G401 (cell line): ENCODE measurements around the gene TBL1X. TPM values are rescaled to one million over a fixed set of nuclear protein-coding genes. Genes with fewer than 3 reads are reported as not detected.

Experiments
- DNase-seq: peaks from one replicate; pipeline ENCODE4 v3.0.0-alpha.2; 2015; ENCODE audit warnings: low spot score
- in situ Hi-C: cut with HindIII; loops from 2 replicates; pipeline ENCODE4 v1.10.0; 2016; ENCODE audit warnings: low sequenced_read_pairs, mixed read lengths
- total RNA-seq: library from RNA; depleted of rRNA; stranded (reverse); fragments of >200 nt; shearing (Covaris generic); gene quantifications from 2 replicates; pipeline ENCODE4 v1.2.3, GENCODE V29; 2014

The TBL1X gene
- total RNA-seq, 1 experiment from 2014 or later: 7.6 TPM

DNA sequence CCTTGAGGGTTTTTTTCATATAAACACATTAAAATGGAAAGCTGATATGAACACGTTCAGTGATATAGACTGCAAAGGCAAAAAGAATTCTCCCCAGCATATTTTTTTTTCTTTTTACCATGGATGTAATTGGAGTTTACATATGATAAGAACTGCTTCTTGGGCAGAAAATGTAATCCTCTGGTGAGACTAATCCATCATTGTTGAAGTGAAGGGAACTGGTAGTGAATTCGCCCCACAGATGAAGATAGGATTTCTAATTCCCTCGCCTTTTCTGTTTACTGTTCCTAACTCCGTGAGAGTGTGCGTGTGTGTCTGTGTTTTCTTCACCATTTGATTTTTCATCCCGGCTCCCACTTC, 211.9 kb downstream of the TBL1X start:
- in situ Hi-C loops: no loop called here

DNA sequence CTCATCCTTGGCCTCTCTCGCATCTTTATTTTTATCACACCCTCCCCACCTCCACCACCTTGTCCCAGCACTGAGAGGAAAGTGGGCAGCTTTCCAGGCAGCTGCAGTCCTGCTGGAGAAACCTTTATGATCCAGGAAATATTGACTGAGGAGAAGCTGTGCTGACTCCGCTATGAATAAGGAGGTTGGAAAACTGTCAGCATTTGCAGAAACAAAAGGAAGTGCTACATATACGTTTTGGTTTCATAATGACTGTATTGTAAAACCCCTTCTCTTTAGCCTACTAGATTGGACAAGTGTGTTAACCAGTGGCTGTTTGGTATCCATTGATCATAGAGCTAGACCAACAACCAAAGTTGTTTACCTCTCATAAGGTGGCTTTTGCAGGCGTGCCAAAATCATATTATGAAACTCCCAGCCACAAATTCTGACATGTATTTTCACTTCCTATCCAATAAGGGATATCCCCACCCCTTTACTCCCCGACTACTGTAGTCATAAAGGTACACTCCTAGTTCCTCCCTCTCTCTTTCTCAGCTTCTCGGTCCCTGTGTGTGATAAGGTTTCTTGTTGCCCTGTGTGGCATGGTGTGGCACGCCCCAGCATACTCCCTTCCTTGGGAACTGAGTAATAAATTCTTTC, 212.4 kb downstream of the TBL1X start:
- no peak for DNase-seq
- in situ Hi-C loops: no loop called here

More for the DNA sequence above, 211.9 kb downstream of the TBL1X start:
- no peak for DNase-seq

DNA sequence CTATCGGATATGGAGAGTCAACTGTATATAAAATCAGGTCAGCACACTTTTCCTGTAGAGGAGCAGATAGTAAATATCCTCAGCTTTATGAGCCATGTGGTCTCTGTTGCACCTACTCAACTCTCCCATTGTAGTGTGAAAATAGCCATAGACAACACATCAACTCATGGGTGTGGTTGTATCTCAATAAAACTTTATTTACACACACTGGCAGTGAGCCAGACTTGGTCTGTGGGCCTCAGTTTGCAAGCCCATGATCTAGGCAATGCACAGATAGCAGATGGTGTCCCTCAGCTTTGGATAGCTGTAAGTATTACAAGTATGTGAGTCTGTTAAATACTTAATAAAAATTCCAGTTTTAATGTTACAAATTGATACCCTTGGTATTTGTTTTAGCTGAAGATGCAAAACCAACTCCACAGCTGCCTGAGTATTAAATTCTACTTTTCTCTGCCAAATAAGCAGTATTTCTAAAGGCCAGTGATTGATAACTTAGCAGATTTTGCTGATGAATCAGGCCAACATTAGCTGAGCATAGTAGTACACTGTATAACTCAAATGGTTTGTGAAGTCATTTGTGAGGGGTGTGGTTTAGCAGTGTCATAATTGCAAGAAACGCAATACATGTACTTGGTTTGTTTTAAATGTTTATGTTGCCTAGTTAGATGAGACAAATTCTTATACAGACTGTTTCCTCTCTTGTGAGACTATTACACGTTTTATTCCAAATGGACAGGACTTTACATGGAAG, 213.5 kb downstream of the TBL1X start:
- no peak for DNase-seq
- in situ Hi-C loops: no loop called here

DNA sequence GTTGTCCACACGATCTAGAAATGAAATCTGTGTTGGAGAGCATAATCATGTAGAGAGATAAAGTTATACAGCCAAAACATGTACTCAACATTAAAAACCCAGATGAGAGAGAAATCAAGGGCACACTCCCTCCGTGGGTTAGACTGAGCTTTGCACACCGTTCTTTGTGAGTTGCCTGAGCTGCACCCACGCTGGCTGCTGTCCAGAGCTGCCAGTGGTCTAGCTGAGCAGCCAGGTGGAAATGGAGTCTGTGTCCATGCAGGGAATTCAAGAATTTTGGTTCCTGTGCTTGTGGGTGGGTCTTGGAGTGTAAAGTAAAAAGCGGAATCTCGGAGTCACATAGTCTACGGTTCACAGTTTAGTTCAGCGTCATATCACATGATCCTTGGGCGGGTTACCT, 216.2 kb downstream of the TBL1X start:
- in situ Hi-C loops: no loop called here
- DNase-seq: no peak

DNA sequence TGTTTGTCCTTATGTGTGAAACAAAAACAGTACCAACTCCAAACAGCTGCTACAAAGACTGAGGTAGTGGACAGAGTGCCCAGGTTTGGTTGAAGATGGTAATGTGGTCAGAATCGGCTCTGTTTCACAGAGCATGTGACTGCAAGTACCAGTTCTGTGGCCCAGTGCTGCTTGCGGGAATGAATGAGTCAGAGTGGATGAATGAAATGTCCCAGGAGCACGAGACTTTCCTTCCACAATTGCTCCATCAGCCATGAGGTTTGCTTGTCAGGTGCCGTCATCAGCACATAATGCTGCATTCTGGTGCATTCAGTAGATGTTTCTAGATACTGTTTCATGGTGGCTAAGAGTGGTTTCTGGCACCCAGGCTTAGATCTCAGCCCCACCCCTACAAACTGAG, 216.6 kb downstream of the TBL1X start:
- in situ Hi-C loops: no loop called here
- DNase-seq: no peak

DNA sequence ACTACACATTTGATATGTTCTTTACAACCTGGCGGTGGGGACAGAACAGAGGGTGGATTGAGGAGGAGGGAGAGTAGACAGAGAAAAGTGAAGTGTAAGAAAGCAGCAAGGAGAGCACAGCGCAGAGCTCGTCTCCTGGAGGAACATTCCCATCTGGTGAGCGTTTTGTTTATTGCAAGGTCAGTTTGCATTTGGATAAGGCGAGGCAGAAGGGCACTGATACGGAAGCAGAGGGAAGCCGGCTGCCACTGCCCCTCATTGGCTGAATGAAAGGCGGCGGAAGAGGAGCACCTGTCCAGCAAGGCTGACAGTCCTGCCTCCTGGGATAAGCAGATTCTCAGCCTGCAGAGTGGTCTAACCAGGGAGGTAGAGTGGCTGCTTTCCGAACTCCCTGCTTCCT, 217.6 kb downstream of the TBL1X start:
- in situ Hi-C loops: no loop called here
- DNase-seq: peak; percentile 58

DNA sequence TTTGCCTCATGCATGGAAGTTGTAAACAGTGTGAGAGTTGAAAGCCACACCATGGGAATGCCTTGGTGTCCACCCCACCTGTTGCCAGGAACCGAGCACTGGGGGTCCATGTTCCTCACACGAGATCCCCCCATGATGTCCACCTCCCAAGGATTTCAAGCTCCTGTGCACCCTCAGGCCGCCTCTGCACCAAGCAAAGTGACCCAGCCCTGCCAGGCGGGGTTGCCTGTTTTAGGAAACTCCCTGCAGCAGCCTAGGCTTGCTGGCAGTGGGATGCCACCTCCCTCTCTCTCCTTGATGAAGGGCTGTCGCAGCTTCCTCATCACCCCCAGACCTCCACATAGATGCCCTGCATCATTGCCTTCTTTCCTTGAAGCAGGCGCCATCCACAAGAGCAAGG, 218.0 kb downstream of the TBL1X start:
- in situ Hi-C loops: no loop called here

DNA sequence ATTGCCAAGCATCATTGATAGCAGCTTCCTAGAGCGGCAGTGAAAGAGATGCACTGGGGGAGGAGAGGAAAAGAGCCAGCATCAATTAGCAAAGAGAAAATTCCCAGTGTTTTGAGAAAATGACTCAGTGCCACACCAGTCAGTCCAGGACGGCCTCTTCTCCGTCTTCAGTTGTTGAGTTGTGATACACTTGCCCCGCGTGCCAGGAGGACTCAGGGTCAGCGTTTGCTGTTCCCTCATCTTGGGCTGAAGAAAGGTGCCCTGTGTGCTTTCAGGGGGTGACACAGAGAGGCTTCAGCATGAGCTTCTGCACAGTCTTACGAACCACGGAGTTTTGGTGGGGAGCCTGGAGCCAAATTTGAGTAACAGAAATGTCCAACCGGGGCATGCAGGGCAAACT, 218.5 kb downstream of the TBL1X start:
- no peak for DNase-seq
- in situ Hi-C loops: no loop called here

More for the DNA sequence above, 218.0 kb downstream of the TBL1X start:
- DNase-seq: no peak

DNA sequence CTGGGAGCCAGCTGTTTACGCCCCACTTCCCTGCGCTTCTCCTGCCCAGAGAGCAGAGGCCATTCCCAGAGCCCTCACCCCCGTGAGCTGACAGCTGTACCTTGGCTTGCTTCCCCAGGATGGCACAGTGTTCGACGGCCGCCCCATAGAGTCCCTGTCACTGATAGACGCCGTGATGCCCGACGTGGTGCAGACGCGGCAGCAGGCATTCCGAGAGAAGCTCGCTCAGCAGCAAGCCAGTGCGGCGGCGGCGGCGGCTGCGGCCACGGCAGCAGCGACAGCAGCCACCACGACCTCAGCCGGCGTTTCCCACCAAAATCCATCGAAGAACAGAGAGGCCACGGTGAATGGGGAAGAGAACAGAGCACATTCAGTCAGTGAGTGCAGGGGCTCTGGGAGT, 223.0 kb downstream of the TBL1X start:
- in situ Hi-C loops: no loop called here
- DNase-seq: no peak

DNA sequence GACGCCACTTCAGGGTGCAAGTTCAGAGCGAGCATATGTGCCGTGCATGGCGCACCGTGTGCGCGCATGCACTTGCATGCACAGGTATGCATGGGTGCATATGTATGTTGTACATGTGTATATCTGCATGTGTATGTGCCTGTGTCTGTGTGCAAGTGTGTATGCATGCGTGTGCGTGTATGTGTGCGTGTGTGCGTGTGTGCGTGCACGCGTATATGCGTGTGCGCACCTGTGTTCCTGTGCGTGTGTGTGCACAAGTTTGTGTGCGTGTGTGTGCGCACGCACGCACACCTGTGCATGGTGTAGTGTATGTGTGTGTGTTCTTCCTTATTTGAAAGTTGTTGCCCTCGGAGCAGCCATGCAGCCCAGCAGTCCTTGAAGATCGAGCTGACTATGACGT, 224.0 kb downstream of the TBL1X start:
- DNase-seq: no peak
- in situ Hi-C loops: no loop called here

DNA sequence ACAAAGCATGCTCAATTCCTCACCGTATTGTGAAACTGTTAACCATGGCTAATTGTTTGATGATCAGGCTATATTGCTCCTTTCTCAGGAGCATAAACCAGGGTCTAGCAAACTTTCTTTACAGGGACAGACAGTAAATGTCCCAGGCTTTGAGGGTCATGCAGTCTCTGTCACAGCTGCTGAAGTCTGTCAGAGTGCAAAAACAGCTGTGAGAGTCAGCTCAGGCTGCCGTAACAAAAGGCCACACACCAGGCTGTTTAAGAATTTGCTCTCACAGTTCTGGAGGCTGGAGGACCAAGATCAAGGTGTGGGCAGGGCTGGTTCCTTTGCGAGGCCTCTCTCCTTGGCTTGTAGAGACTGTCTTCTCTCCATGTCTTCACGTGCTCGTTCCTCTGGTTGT, 225.2 kb downstream of the TBL1X start:
- DNase-seq: no peak
- in situ Hi-C loops: no loop called here

DNA sequence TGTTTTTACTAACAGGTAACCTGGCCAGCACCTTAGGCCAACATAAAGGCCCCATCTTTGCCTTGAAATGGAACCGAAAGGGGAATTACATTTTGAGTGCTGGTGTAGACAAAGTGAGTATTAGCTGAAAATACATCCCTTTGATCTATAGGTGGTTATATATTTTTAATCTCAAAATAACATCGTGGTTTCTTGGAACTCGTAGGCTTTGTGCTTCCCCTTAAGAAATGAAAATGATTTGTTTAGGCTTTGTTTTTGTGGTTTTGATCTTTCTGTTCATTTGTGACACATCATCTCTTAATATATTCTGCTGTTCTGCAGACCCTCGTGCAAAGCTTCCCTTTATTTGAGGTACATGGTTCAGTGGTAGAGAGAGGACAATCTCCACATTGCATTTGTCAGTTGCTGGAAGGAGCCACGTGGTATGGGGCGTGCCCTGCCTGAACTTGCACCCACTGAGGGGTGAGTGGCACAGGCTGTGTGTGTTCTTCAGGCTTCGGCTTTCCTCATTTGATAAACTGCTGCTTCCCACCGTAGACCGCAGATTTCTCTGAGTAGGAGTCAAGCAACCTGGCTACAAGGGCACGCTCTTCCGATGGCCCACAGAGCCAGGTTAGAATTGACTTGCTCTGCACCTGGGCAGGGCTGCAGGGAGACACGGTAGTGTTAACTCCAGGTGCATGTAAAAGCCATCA, 228.6 kb downstream of the TBL1X start:
- in situ Hi-C loops: no loop called here
- DNase-seq: no peak

DNA sequence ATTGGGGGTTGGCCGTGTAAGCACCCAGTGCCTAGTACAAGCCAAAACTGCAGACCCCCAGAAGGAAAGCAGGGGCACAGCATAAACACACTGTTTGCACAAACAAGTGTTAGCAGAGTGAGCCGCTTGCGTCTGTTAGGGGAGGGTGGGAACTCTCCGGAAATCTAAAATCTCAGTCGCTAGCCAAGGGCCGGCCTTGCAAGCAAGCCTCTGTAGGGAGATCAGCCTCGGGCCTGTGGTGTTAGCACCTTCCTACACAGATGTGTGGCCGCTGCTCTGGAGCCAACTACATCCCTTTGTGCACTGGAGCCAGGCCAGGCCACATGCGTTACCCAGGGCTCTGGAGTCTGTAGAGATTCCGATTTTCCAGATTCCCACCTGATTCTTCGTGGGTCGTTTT, 233.7 kb downstream of the TBL1X start:
- in situ Hi-C loops: no loop called here
- DNase-seq: no peak

DNA sequence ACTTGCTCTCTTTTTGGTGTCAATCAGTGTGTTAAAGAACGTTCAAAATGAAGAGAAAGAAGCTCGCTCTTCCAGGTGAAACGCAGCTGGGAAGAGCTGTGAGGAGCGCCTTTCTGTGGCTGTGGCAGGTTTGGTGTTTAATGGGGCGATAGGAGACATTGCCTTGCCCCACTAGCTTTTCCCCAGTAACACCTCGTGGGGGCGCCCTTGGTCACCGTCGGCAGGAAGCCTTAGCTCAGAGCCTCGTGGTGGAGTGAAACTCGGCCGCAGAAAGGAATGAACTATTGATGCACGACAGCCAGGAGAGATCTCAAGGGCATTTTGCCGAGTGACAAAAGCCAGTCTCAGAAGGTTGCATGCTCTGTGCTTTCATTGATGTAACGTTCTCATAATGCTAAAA, 235.7 kb downstream of the TBL1X start:
- no peak for DNase-seq
- in situ Hi-C loops: no loop called here

DNA sequence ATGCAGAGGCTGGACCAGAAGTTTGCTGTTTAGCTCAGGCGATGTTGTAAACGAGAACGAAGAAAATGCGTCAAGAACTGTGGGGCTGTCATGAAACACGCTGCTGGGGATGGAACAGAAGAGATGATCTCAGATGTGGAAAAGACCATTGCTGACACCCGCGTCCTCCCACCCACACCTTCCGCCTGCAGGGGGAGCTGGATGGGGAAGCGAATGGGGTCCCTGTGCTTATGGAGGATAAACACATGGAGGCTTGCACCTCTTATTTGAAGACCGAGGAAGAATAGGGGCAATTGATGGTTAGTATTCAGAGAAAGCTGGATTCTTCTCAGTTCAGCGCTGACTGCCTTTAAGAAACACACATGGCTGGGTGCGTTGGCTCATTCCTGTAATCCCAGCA, 236.9 kb downstream of the TBL1X start:
- in situ Hi-C loops: no loop called here
- no peak for DNase-seq

DNA sequence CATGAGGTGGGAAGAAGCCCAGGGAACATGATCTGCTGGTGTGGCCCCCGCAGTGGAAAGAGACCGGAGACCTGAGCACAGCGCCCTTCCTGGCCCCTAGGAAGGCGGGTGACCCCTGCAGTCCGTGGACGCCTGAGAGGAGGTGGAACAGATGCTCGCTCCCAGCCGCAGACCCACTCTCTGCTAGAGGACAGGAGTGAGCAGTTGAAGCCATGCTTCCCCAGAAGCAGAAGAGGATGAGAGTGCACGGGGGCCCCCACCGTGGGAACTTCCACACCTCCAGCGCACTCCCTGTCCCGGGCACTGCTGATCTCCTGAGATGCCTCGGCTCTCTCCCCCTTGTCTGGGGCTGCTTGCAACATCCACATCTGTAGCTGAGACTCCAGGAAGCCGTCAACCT, 238.5 kb downstream of the TBL1X start:
- DNase-seq: no peak
- in situ Hi-C loops: no loop called here

DNA sequence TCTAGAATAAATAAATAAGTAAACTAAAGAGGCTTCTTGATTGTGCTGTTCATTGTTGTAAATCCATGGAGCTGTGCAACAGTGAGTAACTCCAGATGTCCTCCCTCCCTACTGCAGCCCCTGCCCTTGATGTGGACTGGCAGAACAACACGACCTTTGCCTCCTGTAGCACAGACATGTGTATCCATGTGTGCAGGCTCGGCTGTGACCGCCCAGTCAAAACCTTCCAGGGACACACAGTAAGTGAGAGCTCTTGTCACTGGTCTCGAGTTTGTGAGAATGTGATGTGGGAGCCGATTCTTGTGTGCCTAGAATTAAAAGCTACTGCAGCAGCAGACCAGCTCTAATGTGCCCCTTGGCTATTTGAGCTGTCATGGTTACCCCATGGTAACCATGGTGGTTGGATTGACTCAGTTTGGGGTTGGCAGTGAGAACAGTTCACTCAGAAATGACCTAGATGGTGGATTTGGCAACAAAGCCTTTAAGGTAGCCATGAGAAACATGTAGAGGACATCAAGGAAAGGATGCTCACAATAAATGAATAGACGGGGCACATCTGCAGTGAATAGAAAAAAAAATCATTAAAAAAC, 240.1 kb downstream of the TBL1X start:
- in situ Hi-C loops: no loop called here
- no peak for DNase-seq

DNA sequence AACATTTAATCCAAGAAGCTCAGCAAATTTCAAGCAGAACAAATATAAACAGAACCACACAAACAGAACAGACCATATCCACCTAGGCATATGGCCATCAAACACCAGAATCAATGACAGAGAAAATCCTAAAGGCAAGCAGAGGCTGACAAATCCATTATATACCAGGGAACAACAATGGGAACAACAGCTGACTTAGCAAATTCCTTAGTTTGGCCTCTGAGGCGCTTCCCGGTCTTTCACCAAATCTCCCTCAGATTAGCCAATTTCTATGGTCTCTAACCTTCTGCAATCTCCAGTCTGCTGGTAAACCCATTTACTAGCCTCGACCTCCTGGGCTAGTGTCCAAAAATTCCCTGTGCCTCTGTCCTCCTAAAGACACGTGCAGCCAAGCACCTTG, 241.6 kb downstream of the TBL1X start:
- in situ Hi-C loops: no loop called here
- DNase-seq: no peak

DNA sequence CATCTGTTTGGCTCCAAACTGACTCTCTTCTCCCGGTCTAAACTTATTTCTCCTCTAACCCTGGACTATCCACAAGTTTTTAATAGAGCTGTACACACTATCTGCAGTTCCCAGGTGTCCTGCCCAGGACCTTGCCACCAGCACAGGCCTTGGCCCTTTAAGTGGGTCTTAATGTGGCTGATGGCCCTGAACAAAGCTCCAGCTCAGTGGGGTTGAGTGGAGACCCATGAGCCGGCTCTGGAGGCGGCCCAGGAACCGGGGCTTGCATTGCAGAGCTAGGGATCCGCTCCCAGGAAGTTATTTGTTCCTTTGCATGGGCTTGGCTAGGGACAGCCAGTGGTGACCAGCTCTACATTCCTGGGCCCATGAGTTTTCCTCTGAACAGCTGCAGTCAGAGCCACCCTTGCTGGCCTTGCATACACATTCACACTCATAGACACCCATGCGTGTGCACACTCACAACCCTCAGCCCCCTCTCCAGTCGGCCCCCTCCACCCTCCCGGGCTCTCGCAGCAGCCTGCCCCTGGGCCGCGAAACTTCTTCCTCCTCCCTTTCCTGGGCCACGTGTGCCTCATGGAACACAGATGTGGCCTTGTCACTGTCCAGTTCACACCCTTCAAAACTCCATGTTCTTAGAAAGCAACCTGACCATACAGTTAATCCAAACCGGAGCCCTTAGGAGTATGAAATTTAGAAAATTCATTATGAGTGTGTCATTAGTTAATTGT, 242.6 kb downstream of the TBL1X start:
- in situ Hi-C loops: no loop called here
- DNase-seq: no peak

DNA sequence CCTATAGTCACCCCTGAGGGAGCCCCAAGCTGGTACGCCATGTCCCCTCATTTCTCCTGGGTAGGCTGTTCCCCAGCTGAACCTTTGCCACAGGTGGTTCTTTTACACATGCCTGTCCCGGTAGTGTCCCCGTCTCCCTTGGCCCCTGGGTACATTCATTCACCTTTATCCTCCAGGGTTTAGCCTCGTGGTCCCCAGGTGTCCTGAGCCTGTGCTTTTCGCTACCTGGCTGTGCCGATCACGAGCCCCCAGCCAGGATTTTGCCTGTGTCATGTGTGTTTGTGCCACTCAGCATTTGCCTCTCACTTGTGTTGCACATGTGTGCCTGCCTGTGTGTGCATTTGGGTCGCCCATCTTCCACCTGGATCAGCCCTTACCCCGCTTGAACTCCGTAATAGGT, 243.2 kb downstream of the TBL1X start:
- DNase-seq: no peak
- in situ Hi-C loops: no loop called here
